Liver (tissue), 9 donors: ENCODE measurements around the gene CEP97. TPM values are rescaled to one million over a fixed set of nuclear protein-coding genes. Genes with fewer than 3 reads are reported as not detected.
A peak's percentile ranks its signal among the peaks of the same experiment; 100 is the strongest.

Experiments used
- DNase-seq: peaks from one replicate; pipeline ENCODE4 v3.0.0-alpha.2; 2017; ENCODE audit warnings: low spot score
- H3K27ac ChIP-seq, 2 donors: one replicate each; pipeline ENCODE4 v1.7.0; 2013; ENCODE audit warnings: inconsistent platforms in 2 of 2, low read length in 2 of 2, control low read depth in 1 of 2, low read depth in 1 of 2, mild to moderate bottlenecking in 1 of 2
- H3K27me3 ChIP-seq, 4 donors: one replicate each; pipeline versions ENCODE4 v1.6.1 to v1.7.0; 2013; ENCODE audit warnings: low read length in 3 of 4, inconsistent platforms in 1 of 4, mild to moderate bottlenecking in 1 of 4, moderate library complexity in 1 of 4; ENCODE audit not compliant: control insufficient read depth in 4 of 4, insufficient read depth in 4 of 4
- H3K36me3 ChIP-seq, 4 donors: one replicate each; pipeline versions ENCODE4 v1.6.1 to v1.7.0; 2013; ENCODE audit warnings: low read length in 3 of 4, mild to moderate bottlenecking in 3 of 4, low read depth in 1 of 4, moderate library complexity in 1 of 4; ENCODE audit not compliant: control insufficient read depth in 4 of 4, insufficient read depth in 3 of 4
- H3K4me1 ChIP-seq, 4 donors: one replicate each; pipeline versions ENCODE4 v1.6.1 to v1.7.0; 2013; ENCODE audit warnings: low read length in 3 of 4, mild to moderate bottlenecking in 3 of 4, moderate library complexity in 1 of 4; ENCODE audit not compliant: control insufficient read depth in 4 of 4, insufficient read depth in 4 of 4
- H3K4me3 ChIP-seq, 3 donors: one replicate each; pipeline versions ENCODE4 v1.6.1 to v1.7.0; 2013; ENCODE audit warnings: low read length in 3 of 3, control low read depth in 1 of 3, low read depth in 1 of 3, mild to moderate bottlenecking in 1 of 3
- H3K9ac ChIP-seq, 2 donors: one replicate each; pipeline ENCODE4 v1.7.0; 2013; ENCODE audit warnings: low read length in 2 of 2, mild to moderate bottlenecking in 2 of 2, moderate library complexity in 2 of 2, control low read depth in 1 of 2, low read depth in 1 of 2
- H3K9me3 ChIP-seq, 4 donors: one replicate each; pipeline versions ENCODE4 v1.6.1 to v1.7.0; 2013; ENCODE audit warnings: low read length in 3 of 4; ENCODE audit not compliant: control insufficient read depth in 4 of 4
- ATF3 ChIP-seq: IDR thresholded peaks from 2 replicates; pipeline ENCODE4 v1.6.1; 2016; ENCODE audit warnings: antibody characterized with exemption
- CTCF ChIP-seq: fragments of 150-350 bp; IDR thresholded peaks from 2 replicates; pipeline ENCODE4 v1.5.1; 2017; ENCODE audit warnings: improper control_type of control experiment, low read depth, low read length; ENCODE audit not compliant: missing input control
- EGR1 ChIP-seq, 2 donors: IDR thresholded peaks; 2 replicates each; pipeline ENCODE4 v1.6.1; 2016 to 2018; ENCODE audit warnings: antibody characterized with exemption in 2 of 2, low read depth in 2 of 2
- FOXA1 ChIP-seq: IDR thresholded peaks from 2 replicates; pipeline ENCODE4 v1.6.1; 2016; ENCODE audit warnings: antibody characterized with exemption
- FOXA2 ChIP-seq: IDR thresholded peaks from 2 replicates; pipeline ENCODE4 v1.6.1; 2016; ENCODE audit warnings: antibody characterized with exemption
- GABPA ChIP-seq, 2 donors: IDR thresholded peaks in 1 of 2; conservative IDR thresholded peaks in 1 of 2; 2 replicates each; pipeline ENCODE4 v1.6.1; 2016; ENCODE audit warnings: antibody characterized with exemption in 2 of 2, mild to moderate bottlenecking in 1 of 2, moderate library complexity in 1 of 2
- HNF4A ChIP-seq, 2 donors: conservative IDR thresholded peaks; 2 replicates each; pipeline ENCODE4 v1.6.1; 2016; ENCODE audit warnings: antibody characterized with exemption in 2 of 2, mild to moderate bottlenecking in 2 of 2
- HNF4G ChIP-seq: IDR thresholded peaks from 2 replicates; pipeline ENCODE4 v1.6.1; 2016; ENCODE audit warnings: antibody characterized with exemption
- JUND ChIP-seq, 2 donors: IDR thresholded peaks; 2 replicates each; pipeline ENCODE4 v1.6.1; 2016; ENCODE audit warnings: antibody characterized with exemption in 2 of 2
- MAX ChIP-seq: IDR thresholded peaks from 2 replicates; pipeline ENCODE4 v1.6.1; 2016; ENCODE audit warnings: antibody characterized with exemption
- NR2F2 ChIP-seq: IDR thresholded peaks from 2 replicates; pipeline ENCODE4 v1.6.1; 2016; ENCODE audit warnings: antibody characterized with exemption
- RAD21 ChIP-seq, 2 donors: IDR thresholded peaks; 2 replicates each; pipeline ENCODE4 v1.6.1; 2016; ENCODE audit warnings: antibody characterized with exemption in 2 of 2, mild to moderate bottlenecking in 2 of 2
- REST ChIP-seq: IDR thresholded peaks from 2 replicates; pipeline ENCODE4 v1.6.1; 2016; ENCODE audit warnings: antibody characterized with exemption, mild to moderate bottlenecking
- RXRA ChIP-seq, 2 donors: IDR thresholded peaks; 2 replicates each; pipeline ENCODE4 v1.6.1; 2017 to 2018; ENCODE audit warnings: antibody characterized with exemption in 2 of 2, mild to moderate bottlenecking in 1 of 2
- SP1 ChIP-seq: IDR thresholded peaks from 2 replicates; pipeline ENCODE4 v1.6.1; 2018; ENCODE audit warnings: antibody characterized with exemption, mild to moderate bottlenecking
- TAF1 ChIP-seq: conservative IDR thresholded peaks from 2 replicates; pipeline ENCODE4 v1.6.1; 2016; ENCODE audit warnings: antibody characterized with exemption, mild to moderate bottlenecking
- YY1 ChIP-seq: IDR thresholded peaks from 2 replicates; pipeline ENCODE4 v1.6.1; 2016; ENCODE audit warnings: antibody characterized with exemption, mild to moderate bottlenecking
- ZBTB33 ChIP-seq: IDR thresholded peaks from 2 replicates; pipeline ENCODE4 v1.6.1; 2016; ENCODE audit warnings: antibody characterized with exemption
- WGBS: extraction: QIAGEN DNeasy Blood & Tissue Kit; methylation state at CpG from one replicate; pipeline ENCODE4 v1.1.7; 2013; 5-methylcytosine and 5-hydroxymethylcytosine counted together
- polyA plus RNA-seq, 2 donors: library from polyadenylated mRNA; stranded (reverse) in 1 of 2; unstranded in 1 of 2; fragments of 200-250 nt in 1 of 2; fragments of >200 nt in 1 of 2; fragmentation: Nextera tagmentation in 1 of 2; extraction: Ambion mirVana in 1 of 2; gene quantifications; one replicate each; pipeline versions ENCODE4 v1.2.1 to v1.2.3, GENCODE V29; 2013 to 2015
- total RNA-seq, 2 donors: library from RNA; depleted of rRNA; stranded (reverse); fragments of >200 nt; gene quantifications; one replicate each; pipeline ENCODE4 v1.2.3, GENCODE V29; 2014
- donor health status: healthy.
- donor health status: healthy.
- donor health status: healthy.
- donor health status: healthy.
- donor health status: healthy.

CEP97 gene
- total and polyA plus RNA-seq, 4 donors = 0.57 to 8.3 (median 2.1) TPM

- Histone ChIP-seq H3K27me3 (no peaks in the 10 kb centered on the region), H3K4me3 (no peak overlapping the region), H3K36me3 (no peaks in the 10 kb centered on the region), H3K9ac (no peak overlapping the region), H3K27ac (no peak overlapping the region), H3K4me1 (peaks cover 0 to 19% (median 14%) of the 10 kb centered on the region in 4 donors), H3K9me3 (no peaks in the 10 kb centered on the region)
- TF ChIP-seq GABPA (IDR thresholded peaks at IDR 0.05 in 1 of 2, conservative IDR thresholded peaks at IDR 0.05 in 1 of 2) (no peak), ATF3 (no peak), FOXA1 (no peak), CTCF (no peak), HNF4G (no peak)
- no peak for DNase-seq
These were observed 88.5 kb downstream of the CEP97 start for GRCh38 chr3:101812895-101813294.

GRCh38 chr3:101813817-101814440, 89.5 kb downstream of the CEP97 start:
- Histone ChIP-seq H3K9me3 (no peaks in the 10 kb centered on the region), H3K9ac (peak overlapping the region; percentile 16 to 38), H3K36me3 (no peaks in the 10 kb centered on the region), H3K27me3 (no peaks in the 10 kb centered on the region), H3K4me3 (peak overlapping the region in 1 of 3 donors; percentile 25), H3K27ac (no peak overlapping the region), H3K4me1 (peaks cover 0 to 19% (median 14%) of the 10 kb centered on the region in 4 donors)
- TF ChIP-seq GABPA (IDR thresholded peaks at IDR 0.05 in 1 of 2, conservative IDR thresholded peaks at IDR 0.05 in 1 of 2) = no peak
- TF ChIP-seq FOXA1 = no peak
- TF ChIP-seq MAX = no peak
- no peak for TF ChIP-seq ATF3
- peak; percentile 57 for TF ChIP-seq CTCF
- no peak for TF ChIP-seq FOXA2
- no peak for TF ChIP-seq HNF4G
- TF ChIP-seq SP1 = no peak
- TF ChIP-seq ZBTB33 = no peak
- peak; percentile 73 for TF ChIP-seq TAF1
- no peak for TF ChIP-seq RXRA (IDR thresholded peaks at IDR 0.05)
- no peak for TF ChIP-seq EGR1 (IDR thresholded peaks at IDR 0.05; ENCODE audit: low read depth in 2 of 2)
- TF ChIP-seq JUND (IDR thresholded peaks at IDR 0.05) = no peak
- TF ChIP-seq RAD21 (IDR thresholded peaks at IDR 0.05) = peak; percentile 90 to 94
- no peak for TF ChIP-seq NR2F2
- TF ChIP-seq HNF4A (conservative IDR thresholded peaks at IDR 0.05) = no peak
- TF ChIP-seq YY1 = no peak
- no peak for TF ChIP-seq REST
- DNase-seq = no peak
- 23% methylated on average over 7 of the region's 7 CpGs for WGBS
